PC-3 (cell line): ENCODE data around the gene CRADD. TPM values are rescaled to one million over a fixed set of nuclear protein-coding genes. Genes with fewer than 3 reads are reported as not detected.
A peak's percentile ranks its signal among the peaks of the same experiment; 100 is the strongest.

Experiments
- ATAC-seq: fragments of 200-7000 bp; cut with Tn5 transposase; 2 replicates; pipeline ENCODE4 v1.9.1; 2020; ENCODE audit warnings: mild to moderate bottlenecking, moderate library complexity
- BruUV-seq: library from RNA; stranded (reverse); fragments of 400-500 nt; replicated peaks from 2 replicates; lab custom pipeline; 2021; lab: Mats Ljungman, UMichigan
- CTCF ChIA-PET: fragments of 300-600 bp; sonication (Branson Sonifier 250); formaldehyde crosslinking; loops from one replicate; lab custom pipeline; 2022; ENCODE audit warnings: antibody characterized with exemption; lab: Charles Lee
- POLR2A ChIA-PET: fragments of 300-600 bp; sonication (Branson Sonifier 250); formaldehyde crosslinking; loops from one replicate; lab custom pipeline; 2022; ENCODE audit warnings: antibody characterized with exemption; ENCODE audit not compliant: unreplicated experiment; lab: Charles Lee
- DNase-seq: peaks from one replicate; pipeline ENCODE4 v3.0.0-alpha.2; 2015
- H2AFZ ChIP-seq: fragments of 300-600 bp; sonication (generic); 2 replicates; pipeline ENCODE4 v1.6.0; 2016; ENCODE audit warnings: antibody characterized with exemption, low read length
- H3F3A ChIP-seq: fragments of 300-600 bp; sonication (generic); one replicate; pipeline ENCODE4 v1.6.0; 2017; ENCODE audit warnings: antibody characterized with exemption, low read length, control low read depth, mild to moderate bottlenecking; ENCODE audit not compliant: unreplicated experiment
- H3K27ac ChIP-seq: fragments of 300-600 bp; sonication (generic); 2 replicates; pipeline ENCODE4 v1.5.1; 2016; ENCODE audit warnings: mild to moderate bottlenecking, low read length
- H3K27me3 ChIP-seq: fragments of 300-600 bp; sonication (generic); 2 replicates; pipeline ENCODE4 v1.6.1; 2016; ENCODE audit warnings: low read length, mixed read lengths
- H3K36me3 ChIP-seq: fragments of 300-600 bp; sonication (generic); 2 replicates; pipeline ENCODE4 v1.6.1; 2016; ENCODE audit warnings: low read depth, mixed run types, low read length, mixed read lengths
- H3K4me1 ChIP-seq: fragments of 300-600 bp; sonication (generic); 2 replicates; pipeline ENCODE4 v1.5.1; 2016; ENCODE audit warnings: low read length; ENCODE audit not compliant: insufficient read depth
- H3K4me2 ChIP-seq: fragments of 300-600 bp; sonication (generic); 2 replicates; pipeline ENCODE4 v1.6.0; 2016; ENCODE audit warnings: low read length
- H3K4me3 ChIP-seq: fragments of 300-600 bp; sonication (generic); 2 replicates; pipeline ENCODE4 v1.5.1; 2016; ENCODE audit warnings: mild to moderate bottlenecking, low read length, mixed read lengths
- H3K79me2 ChIP-seq: fragments of 300-600 bp; sonication (generic); 2 replicates; pipeline ENCODE4 v1.6.1; 2017; ENCODE audit warnings: low read length, mixed read lengths
- H3K9ac ChIP-seq: fragments of 300-600 bp; sonication (generic); 2 replicates; pipeline ENCODE4 v1.6.0; 2016; ENCODE audit warnings: mild to moderate bottlenecking, low read length
- H3K9me2 ChIP-seq: fragments of 300-600 bp; sonication (generic); replicated peaks from 2 replicates; pipeline ENCODE4 v1.6.1; 2016; ENCODE audit warnings: mixed run types, low read length, mixed read lengths
- H3K9me3 ChIP-seq: fragments of 300-600 bp; sonication (generic); 2 replicates; pipeline ENCODE4 v1.6.1; 2016; ENCODE audit warnings: low read length, mixed read lengths
- H4K20me1 ChIP-seq: fragments of 300-600 bp; sonication (generic); 2 replicates; pipeline ENCODE4 v1.6.1; 2016; ENCODE audit warnings: low read length, mixed read lengths
- CTCF ChIP-seq: fragments of 300-600 bp; sonication (generic); conservative IDR thresholded peaks from 2 replicates; pipeline ENCODE4 v1.5.1; 2017; ENCODE audit warnings: antibody characterized with exemption, low read depth, mild to moderate bottlenecking, low read length
- EZH2 ChIP-seq: fragments of 300-600 bp; sonication (generic); IDR thresholded peaks from one replicate; pipeline ENCODE4 v1.6.1; 2017; ENCODE audit warnings: antibody characterized with exemption, mild to moderate bottlenecking, low read length; ENCODE audit not compliant: unreplicated experiment
- EZH2phosphoT487 ChIP-seq: fragments of 300-600 bp; sonication (generic); IDR thresholded peaks from 2 replicates; pipeline ENCODE4 v1.6.1; 2018; ENCODE audit warnings: mild to moderate bottlenecking, antibody characterized with exemption, low read length, borderline replicate concordance
- intact Hi-C: fragments of 100-400 bp; cut with micrococcal nuclease; formaldehyde crosslinking; loops from 2 replicates; pipeline ENCODE4 v1.9.0; 2023
- total RNA-seq: library from RNA; depleted of rRNA; stranded (reverse); fragments of >200 nt; gene quantifications from 2 replicates; pipeline ENCODE4 v1.2.3, GENCODE V29; 2014

CRADD gene
- total RNA-seq, 1 experiment from 2014 or later = 11.4 TPM

DNA sequence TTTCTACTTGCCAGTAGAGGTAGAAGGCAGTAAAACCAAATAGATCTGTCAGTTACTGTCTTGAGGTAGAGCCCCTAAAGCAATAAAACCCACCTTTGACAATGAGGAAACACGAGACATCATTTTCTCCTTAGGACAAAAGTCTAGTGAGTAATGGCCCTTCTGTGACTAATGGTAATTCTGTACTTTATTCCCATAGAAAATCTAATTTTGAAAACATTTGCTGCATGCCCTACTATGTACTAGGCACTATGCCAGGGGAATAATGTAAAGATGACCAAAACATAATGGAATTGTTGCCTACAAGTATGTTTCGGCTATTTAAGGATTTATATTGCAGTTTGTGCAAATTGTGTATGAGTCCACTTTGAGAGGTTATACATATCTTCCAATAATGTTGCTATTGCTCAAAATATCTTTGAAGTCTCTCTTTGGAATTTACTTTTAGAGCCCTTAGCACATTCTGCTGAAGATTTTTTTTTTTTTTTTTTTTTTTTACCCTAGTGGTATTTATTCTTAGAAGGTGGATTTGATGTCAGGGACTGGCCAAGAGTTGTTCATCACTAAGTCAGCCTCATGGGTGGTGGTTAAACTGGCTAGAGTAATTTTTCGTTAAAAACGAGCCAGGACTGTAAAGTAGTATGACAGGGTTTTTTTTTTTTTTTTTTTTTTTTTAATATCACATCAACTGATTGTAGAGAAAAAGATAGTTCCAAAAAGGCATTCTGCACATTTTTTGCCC is 109.7 kb downstream of the CRADD start:
- Histone ChIP-seq H3K27ac (peak overlapping the region; percentile 96), H3K4me2 (peak overlapping the region; percentile 71), H3K9me2 (no peaks in the 10 kb centered on the region), H3K9me3 (no peaks in the 10 kb centered on the region), H3K9ac (peak overlapping the region; percentile 70), H3K27me3 (no peaks in the 10 kb centered on the region), H3K4me3 (no peak overlapping the region), H4K20me1 (no peaks in the 10 kb centered on the region), H3F3A (peaks cover 11% of the 10 kb centered on the region), H3K79me2 (no peaks in the 10 kb centered on the region), H2AFZ (no peak overlapping the region), H3K36me3 (no peaks in the 10 kb centered on the region), H3K4me1 (peaks cover 76% of the 10 kb centered on the region)
- no TSS peak for BruUV-seq
- CTCF ChIA-PET = no interaction called here
- no peak for ATAC-seq
- intact Hi-C loops = no loop called here
- DNase-seq = peak; percentile 75
- TF ChIP-seq EZH2 (no peak), CTCF (no peak), EZH2phosphoT487 (no peak)
- POLR2A ChIA-PET = no interaction called here

DNA sequence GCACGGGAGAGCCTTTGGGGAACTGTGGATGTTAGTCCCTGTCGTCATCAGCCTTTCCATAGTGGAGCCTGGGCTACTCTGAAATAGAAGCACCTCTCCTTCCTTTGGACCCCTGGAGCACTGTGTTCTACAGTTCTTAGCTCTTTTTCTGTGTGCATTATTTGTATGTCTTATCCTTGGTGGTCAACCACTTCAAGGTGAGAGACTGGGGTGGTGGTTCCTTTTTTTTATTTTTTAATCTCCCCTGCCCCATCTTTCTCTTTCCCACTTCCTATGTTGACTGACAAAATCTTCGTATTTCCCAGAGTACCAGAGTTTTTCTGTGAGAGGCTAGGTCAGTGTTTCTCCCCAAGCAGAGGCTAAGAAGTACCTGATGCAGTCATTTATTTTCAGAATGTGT is 111.7 kb downstream of the CRADD start:
- CTCF ChIA-PET = interaction anchor here (0.5 kb wide), 1 partner anchor 286 kb away, joined by 18 read pairs; no protein-coding TSS in a partner anchor
- Histone ChIP-seq H3K4me1 (peaks cover 64% of the 10 kb centered on the region), H3K9ac (no peak overlapping the region), H3K27ac (no peak overlapping the region), H3K79me2 (no peaks in the 10 kb centered on the region), H3K9me3 (no peaks in the 10 kb centered on the region), H3F3A (peaks cover 11% of the 10 kb centered on the region), H3K9me2 (no peaks in the 10 kb centered on the region), H3K27me3 (no peaks in the 10 kb centered on the region), H3K4me3 (no peak overlapping the region), H3K36me3 (no peaks in the 10 kb centered on the region), H2AFZ (no peak overlapping the region), H4K20me1 (no peaks in the 10 kb centered on the region), H3K4me2 (no peak overlapping the region)
- POLR2A ChIA-PET = no interaction called here
- ATAC-seq = no peak
- DNase-seq = no peak
- BruUV-seq = no TSS peak
- no peak for TF ChIP-seq CTCF
- TF ChIP-seq EZH2 = no peak
- TF ChIP-seq EZH2phosphoT487 = no peak
- intact Hi-C loops = no loop called here

- H3K4me2 ChIP-seq = no peak overlapping the region
- ChIA-PET POLR2A (no interaction called here), CTCF (no interaction called here)
- no peaks in the 10 kb centered on the region for H3K79me2 ChIP-seq
- ATAC-seq (no peak), DNase-seq (no peak)
- no peak overlapping the region for H2AFZ ChIP-seq
- no TSS peak for BruUV-seq
- peaks cover 55% of the 10 kb centered on the region for H3K4me1 ChIP-seq
- H3K36me3 ChIP-seq = no peaks in the 10 kb centered on the region
- TF ChIP-seq EZH2phosphoT487 (no peak), CTCF (no peak), EZH2 (no peak)
- H3K9me2 ChIP-seq = no peaks in the 10 kb centered on the region
- H3F3A ChIP-seq = peaks cover 7% of the 10 kb centered on the region
- H3K9ac ChIP-seq = peak overlapping the region; percentile 8; the same call in 1 of the 2 replicates
- H3K4me3 ChIP-seq = no peak overlapping the region
- H3K27me3 ChIP-seq = no peaks in the 10 kb centered on the region
- no peaks in the 10 kb centered on the region for H4K20me1 ChIP-seq
- peak overlapping the region; percentile 74 for H3K27ac ChIP-seq
- no peaks in the 10 kb centered on the region for H3K9me3 ChIP-seq
- intact Hi-C loops = no loop called here
Measured at GRCh38 chr12:93789767-93790166, 112.6 kb downstream of the CRADD start.
